OCI-LY3 (cell line): ENCODE data around the gene ZACN.

ENCODE experiments used
- EZH2phosphoT487 ChIP-seq: fragments of 200-600 bp; shearing (Covaris generic); IDR thresholded peaks from 2 replicates; pipeline ENCODE4 v1.6.1; 2018; ENCODE audit warnings: antibody characterized with exemption, mixed run types, low read depth
- TF ChIP-seq, protein P1 (sequence below): fragments of 200-600, 300-600 bp; sonication (generic); IDR thresholded peaks from 2 replicates; pipeline ENCODE4 v1.5.1; 2014; ENCODE audit warnings: antibody characterized with exemption, low read length, low read depth

GRCh38 chr17:76079956-76080767 lies 1.2 kb downstream of the ZACN start:
- TF ChIP-seq, protein P1, sequence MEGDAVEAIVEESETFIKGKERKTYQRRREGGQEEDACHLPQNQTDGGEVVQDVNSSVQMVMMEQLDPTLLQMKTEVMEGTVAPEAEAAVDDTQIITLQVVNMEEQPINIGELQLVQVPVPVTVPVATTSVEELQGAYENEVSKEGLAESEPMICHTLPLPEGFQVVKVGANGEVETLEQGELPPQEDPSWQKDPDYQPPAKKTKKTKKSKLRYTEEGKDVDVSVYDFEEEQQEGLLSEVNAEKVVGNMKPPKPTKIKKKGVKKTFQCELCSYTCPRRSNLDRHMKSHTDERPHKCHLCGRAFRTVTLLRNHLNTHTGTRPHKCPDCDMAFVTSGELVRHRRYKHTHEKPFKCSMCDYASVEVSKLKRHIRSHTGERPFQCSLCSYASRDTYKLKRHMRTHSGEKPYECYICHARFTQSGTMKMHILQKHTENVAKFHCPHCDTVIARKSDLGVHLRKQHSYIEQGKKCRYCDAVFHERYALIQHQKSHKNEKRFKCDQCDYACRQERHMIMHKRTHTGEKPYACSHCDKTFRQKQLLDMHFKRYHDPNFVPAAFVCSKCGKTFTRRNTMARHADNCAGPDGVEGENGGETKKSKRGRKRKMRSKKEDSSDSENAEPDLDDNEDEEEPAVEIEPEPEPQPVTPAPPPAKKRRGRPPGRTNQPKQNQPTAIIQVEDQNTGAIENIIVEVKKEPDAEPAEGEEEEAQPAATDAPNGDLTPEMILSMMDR, result no peak
- no peak for TF ChIP-seq EZH2phosphoT487
